CD4-positive, alpha-beta T cell treated with Interferon alpha-2 for 1 hour (primary cell): ENCODE data around the gene ADAT2.

Experiments used
- DNase-seq, 2 donors: peaks; one replicate each; pipeline ENCODE4 v3.0.0-alpha.2; 2020 to 2022

The ADAT2 gene

DNA sequence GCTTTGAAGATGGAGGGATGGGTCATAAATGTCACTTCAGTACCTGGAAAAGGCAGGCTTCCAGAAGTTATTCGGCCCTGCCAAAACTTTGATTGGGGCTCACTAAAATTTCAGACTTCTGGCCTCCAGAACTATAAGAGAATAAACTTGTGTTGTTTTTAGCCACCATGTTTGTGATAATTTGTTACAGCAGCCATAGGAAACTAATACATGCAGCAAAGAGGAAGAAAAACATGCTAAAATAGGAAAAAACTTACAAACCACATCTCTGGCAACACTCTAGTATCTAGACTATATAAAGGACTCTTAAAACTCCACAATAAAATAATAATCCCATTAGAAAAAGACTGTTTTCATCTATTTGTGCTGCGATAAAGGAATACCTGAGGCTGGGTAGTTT, 9.5 kb downstream of the ADAT2 start:
- no peak for DNase-seq

DNA sequence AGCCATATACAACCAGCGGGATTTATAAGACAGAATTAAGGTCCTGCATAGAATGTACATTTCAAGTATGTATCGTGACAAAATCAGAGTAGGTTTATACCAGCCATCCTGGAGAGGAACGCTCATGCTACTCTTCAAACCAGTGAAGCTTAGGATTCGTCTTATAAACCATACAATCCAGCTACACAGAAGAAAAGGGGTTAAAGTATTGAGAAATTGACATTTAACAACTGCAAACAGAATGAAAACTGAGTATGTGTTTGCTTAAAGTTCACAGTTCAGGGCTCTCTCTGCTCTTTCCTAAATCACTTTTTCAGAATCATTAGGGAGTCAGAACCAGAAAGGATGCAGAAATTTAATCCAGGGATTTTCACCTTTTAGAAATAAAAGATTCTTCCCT, 17.9 kb downstream of the ADAT2 start:
- no peak for DNase-seq

DNA sequence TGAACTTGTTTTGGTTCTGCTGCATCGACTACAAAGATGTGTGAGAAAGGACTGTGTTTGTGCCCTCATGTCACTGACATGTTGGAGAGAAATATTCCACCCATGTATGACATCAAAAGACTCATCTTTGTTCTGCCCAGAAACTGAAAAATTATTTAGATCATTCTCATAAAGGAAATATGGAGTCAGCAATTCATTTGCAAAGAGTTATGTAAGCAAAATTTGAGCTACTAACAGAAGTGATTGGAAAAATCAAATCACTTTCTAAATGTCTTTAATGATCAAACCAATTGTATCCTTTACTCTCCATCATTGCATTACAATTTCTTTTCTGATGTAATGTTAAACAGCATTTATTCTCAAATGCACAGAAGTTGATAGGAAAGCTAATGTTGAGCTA, 19.3 kb downstream of the ADAT2 start:
- no peak for DNase-seq

GRCh38 chr6:143429970-143430369, 20.5 kb downstream of the ADAT2 start:
- no peak for DNase-seq

- DNase-seq: peak; percentile 72 to 77
Measured at GRCh38 chr6:143427109-143427817, 23.2 kb downstream of the ADAT2 start.

GRCh38 chr6:143426026-143426425, 24.5 kb downstream of the ADAT2 start:
- DNase-seq: no peak

GRCh38 chr6:143419526-143419925, 31.0 kb downstream of the ADAT2 start:
- no peak for DNase-seq

- no peak for DNase-seq
Measured at GRCh38 chr6:143414769-143415168, 35.7 kb downstream of the ADAT2 start.

DNA sequence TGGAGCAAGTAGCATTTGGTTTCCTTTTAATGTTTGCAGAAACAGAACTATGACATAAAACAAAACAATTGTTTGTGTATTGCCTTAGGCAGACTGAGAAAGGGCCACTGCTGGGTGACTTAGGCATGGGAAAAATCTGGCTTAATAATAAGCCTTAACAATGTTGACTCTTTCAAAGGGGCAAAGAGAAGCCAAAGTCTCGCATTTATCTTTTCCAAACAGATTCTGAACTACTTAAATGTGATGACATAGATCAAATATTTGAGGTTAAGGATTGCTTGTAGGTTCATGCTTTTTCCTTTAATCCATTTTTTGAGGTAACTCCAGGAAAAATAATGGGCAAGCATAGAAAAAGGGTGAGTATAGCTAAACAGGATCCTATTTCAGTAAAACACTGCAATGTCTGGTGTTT, 39.6 kb downstream of the ADAT2 start:
- DNase-seq: no peak

DNA sequence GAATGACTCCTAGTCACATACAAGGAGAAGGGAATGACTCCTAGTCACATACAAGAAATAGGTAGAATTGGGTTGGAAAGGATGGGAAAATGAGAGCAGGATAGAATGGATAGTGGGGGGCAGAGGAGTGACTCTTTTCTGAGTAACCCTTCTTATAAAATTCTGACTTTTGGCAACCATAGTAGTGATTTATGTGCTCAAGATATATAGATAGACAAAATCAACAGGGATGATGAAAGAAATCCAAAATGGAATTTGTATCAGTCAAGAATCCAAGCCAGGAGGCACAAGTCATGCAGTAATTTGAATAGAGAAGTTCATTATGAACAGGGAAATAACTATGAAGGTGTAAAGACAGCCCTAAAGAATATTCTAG, 41.7 kb downstream of the ADAT2 start:
- DNase-seq: no peak

- DNase-seq: no peak
Measured at GRCh38 chr6:143408151-143408786, 42.2 kb downstream of the ADAT2 start.

DNA sequence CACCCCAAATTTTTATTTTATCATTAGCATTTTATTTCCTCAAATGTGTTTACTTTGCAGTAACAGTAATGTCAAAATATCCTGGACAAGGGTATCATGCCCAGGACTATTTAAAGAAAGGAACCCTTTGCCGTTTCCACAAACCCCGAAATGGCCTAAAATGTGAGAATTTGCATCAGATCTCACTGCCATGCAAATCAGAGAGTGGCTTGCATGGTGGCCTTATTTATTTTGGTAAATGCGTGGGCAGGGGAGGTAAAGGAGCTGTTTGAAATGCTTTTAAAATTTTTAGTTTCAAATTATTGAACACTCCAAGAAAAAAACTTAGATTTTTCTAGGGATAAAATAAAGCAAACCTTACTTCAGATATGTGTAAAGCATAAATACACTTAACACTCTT, 43.8 kb downstream of the ADAT2 start:
- no peak for DNase-seq

DNA sequence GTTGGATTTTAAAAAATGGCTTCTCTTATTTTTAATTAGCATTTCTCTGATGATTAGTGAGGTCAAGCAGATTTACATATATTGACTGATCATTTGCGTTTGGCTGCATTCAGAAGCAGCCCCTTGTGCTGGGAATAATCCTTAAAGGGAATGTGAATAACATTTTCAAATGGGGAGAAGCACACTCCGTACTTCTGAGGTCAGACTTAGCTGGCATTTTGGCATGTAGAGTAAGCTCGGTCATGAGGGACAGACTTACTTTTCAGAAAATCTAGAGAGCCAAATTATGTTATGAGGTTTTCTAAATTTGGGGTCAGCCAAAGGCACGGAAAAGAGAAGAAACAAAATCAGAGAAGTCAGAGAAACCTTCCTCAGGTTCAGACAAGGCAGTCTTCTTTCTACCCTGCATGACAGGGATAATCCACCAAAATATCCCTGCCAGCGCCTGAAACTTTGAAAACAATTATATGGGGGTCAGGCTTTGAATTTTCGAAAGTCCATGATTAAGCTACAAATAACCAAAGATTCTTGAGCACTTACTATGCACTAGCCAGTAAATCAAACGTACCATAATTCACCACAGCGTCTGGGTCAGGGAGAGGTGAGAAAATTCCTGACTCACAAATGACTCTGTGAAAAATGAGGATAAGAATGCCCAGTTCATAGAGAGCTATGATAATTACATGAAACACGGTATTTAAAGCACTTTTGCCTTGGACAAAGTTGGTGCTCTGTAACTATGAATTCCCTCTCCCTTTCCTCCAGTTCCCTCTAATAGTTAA, 44.9 kb downstream of the ADAT2 start:
- no peak for DNase-seq

GRCh38 chr6:143402721-143403336, 47.7 kb downstream of the ADAT2 start:
- DNase-seq: no peak

DNA sequence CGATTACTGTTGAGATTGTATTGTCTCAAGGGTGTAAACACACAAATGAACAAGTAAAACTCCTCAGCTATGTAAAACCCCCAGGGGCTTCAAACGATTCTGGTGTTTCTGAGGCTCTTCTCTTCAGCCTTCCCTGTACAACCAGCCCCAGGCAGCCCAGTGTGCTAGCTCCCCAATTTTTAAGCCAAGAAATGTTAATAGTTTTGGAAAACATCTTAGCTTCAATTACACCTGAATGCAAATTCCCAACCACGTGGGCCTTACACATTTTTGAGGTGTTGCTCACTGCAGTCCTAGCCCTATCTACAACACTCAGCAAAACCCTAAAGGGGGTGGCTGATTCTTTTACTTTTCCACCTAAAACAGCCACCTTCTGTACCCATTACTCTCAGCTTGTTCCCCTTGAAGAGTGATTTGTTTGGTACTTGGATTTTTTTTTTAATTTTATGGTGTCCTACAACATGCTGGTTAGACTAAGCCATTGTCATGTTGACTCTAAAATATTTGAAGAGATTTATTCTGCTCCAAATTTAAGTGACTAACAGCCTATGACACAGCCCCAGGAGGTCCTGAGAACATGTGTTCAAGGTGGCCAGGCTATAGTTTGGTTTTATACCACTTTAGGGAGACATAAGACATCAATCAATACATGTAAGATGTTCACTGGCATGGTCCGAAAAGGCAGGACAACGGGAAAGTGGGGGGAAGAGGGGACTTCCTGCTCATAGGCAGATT, 48.7 kb downstream of the ADAT2 start:
- no peak for DNase-seq

GRCh38 chr6:143401068-143401446, 49.4 kb downstream of the ADAT2 start:
- DNase-seq: no peak

DNA sequence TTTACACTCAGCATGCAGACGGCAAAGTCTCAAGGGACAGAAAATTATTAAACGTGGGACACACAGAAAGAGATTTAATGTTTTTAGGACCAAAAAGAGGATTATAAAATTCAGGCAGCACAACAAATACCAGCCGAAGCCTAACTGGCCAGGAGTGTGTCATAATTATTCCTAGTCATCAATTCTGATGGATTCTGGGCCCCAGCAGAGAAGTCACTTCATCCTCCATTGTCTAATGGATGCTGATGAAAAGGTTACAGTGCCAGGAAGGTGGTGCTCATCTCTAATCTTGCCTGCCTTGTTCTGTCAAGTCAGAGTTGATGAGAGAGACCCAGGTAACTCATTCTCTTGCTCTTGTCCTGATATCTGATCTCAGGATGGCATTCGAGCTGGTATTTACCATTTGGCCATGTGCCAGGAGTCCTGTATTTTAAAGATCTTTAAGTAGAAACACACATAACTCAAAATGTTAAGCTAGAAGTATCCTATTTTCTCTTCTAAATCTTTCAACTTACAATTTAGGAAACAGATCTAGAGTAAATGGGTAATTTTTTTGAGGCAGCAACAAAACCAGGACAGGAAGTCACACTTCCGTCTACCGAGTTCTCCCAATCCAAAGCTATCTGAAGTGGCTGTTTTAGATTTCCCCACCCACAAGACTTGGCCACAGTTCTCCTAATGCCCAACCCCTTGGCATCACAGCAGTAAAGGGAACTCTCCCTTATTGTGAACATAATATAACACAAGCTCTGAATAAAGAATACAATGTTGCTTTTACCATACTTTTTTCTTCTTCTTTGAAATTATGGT, 50.0 kb downstream of the ADAT2 start:
- peak; percentile 5 to 39 for DNase-seq

- DNase-seq: no peak
Measured at GRCh38 chr6:143399775-143400174, 50.7 kb downstream of the ADAT2 start.

DNA sequence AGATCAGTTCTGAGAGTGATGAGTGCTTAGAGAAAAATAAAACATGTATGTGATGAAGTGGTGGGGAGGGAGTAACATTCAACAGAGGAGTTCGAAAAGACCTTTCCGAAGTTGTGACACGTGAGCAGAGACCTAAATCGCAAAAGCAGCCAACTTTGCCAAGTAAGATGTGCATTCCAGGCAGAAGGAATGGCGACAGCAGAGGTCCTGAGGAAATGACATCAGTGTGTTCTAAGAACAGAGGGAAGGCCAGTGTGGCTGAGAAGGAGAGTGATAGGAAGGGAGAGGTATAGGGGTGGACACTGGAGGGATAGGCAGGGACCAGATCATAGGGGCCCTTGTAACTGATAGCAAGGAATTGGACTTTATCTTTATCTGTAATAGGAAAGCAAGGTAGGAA, 51.3 kb downstream of the ADAT2 start:
- DNase-seq: no peak

GRCh38 chr6:143397227-143398222, 53.0 kb downstream of the ADAT2 start:
- peak; percentile 49 to 67 for DNase-seq
